Right lobe of liver (tissue), 4 donors: ENCODE measurements around the gene CLDND2.

Experiments
- POLR2A ChIP-seq: fragments of 450-650 bp; IDR thresholded peaks from one replicate; pipeline ENCODE4 v1.6.1; 2017; ENCODE audit warnings: antibody characterized with exemption, mild to moderate bottlenecking
- TF ChIP-seq, protein P1 (sequence below), 4 donors: fragments of 200-600 bp in 3 of 4; fragments of 450-650 bp in 1 of 4; IDR thresholded peaks; one replicate each; pipeline versions ENCODE4 v1.5.1 to v1.8.0; 2016 to 2022; ENCODE audit warnings: antibody characterized with exemption in 4 of 4, mild to moderate bottlenecking in 2 of 4
- donor health status: DM: no; HTN: no; CAD: no.
- donor health status: DM: no; HTN: no; CAD: no.
- donor health status: DM: no; HTN: yes; CAD: no.

DNA sequence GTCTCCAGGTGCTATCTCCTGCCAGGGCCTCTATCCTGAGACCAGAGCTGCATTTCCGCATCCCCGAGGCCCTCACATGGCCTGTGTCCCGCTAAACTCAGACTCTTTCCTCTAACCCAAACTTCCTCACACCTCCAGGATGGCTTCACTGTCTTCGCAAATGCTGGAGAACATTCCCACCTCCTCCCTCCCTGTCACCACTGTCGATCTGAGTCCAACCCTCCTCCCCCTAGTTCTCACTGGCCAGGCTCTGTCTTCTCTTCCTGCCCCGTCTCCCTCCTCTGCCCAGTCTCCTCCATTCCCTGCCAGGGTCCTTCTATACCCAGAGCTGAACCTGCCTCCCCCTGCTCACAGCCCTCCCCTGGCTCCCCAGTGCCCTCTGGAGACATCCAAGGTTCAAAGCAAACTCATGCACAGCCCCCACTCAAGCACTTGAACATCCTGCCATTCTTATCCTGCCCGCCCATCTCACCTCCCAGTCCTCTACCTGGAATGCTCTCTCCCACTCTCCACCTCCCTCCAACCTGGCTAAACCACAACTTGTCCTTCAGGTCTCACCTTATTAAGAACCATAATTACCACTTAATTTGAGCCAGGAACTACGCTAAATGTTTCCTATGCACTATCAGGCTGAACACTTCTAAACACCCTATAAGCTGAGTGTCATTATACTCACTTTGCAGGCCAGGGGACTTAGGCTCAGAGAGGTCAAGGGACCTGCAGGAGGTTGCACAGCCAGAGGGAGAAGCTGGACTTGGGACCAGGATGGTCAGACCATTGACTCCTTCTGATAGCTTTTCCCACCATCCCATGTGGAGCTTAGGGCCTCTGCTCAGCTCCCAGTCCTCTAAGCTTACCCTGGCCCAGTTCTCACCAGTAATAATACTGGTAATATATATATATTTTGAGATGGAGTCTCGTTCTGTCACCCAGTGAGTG lies 25.9 kb downstream of the CLDND2 start:
- TF ChIP-seq, protein P1, sequence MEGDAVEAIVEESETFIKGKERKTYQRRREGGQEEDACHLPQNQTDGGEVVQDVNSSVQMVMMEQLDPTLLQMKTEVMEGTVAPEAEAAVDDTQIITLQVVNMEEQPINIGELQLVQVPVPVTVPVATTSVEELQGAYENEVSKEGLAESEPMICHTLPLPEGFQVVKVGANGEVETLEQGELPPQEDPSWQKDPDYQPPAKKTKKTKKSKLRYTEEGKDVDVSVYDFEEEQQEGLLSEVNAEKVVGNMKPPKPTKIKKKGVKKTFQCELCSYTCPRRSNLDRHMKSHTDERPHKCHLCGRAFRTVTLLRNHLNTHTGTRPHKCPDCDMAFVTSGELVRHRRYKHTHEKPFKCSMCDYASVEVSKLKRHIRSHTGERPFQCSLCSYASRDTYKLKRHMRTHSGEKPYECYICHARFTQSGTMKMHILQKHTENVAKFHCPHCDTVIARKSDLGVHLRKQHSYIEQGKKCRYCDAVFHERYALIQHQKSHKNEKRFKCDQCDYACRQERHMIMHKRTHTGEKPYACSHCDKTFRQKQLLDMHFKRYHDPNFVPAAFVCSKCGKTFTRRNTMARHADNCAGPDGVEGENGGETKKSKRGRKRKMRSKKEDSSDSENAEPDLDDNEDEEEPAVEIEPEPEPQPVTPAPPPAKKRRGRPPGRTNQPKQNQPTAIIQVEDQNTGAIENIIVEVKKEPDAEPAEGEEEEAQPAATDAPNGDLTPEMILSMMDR (IDR thresholded peaks at IDR 0.05), result no peak
- no peak for TF ChIP-seq POLR2A
